AG04450 (cell line): Measurements from ENCODE around the gene RAB31. TPM values are rescaled to one million over a fixed set of nuclear protein-coding genes. Genes with fewer than 3 reads are reported as not detected.

Experiments
- CTCF ChIA-PET: fragments of 300-600, 350-600 bp; formaldehyde crosslinking; extraction: SDS; loops from one replicate; lab custom pipeline; 2022; ENCODE audit warnings: antibody characterized with exemption, inconsistent platforms; lab: Charles Lee
- POLR2A ChIA-PET: fragments of 350-600 bp; formaldehyde crosslinking; extraction: SDS; loops from one replicate; lab custom pipeline; 2021; ENCODE audit warnings: antibody characterized with exemption, inconsistent platforms; lab: Yijun Ruan, JAX
- DNase-seq: peaks from one replicate; pipeline ENCODE4 v3.0.0-alpha.2; 2011; ENCODE audit warnings: low read depth, low spot score
- H3K27ac ChIP-seq: one replicate; pipeline ENCODE4 v1.5.1; 2012; ENCODE audit warnings: low read depth, low read length, control low read depth
- H3K27me3 ChIP-seq: one replicate; pipeline ENCODE4 v1.6.0; 2012; ENCODE audit warnings: low read length; ENCODE audit not compliant: control insufficient read depth, insufficient read depth
- H3K4me3 ChIP-seq: 2 replicates; pipeline ENCODE4 v1.5.1; 2011; ENCODE audit warnings: mild to moderate bottlenecking, low read depth, low read length, control low read depth
- H3K9me3 ChIP-seq: 2 replicates; pipeline ENCODE4 v1.5.1; 2012; ENCODE audit warnings: low read length; ENCODE audit not compliant: control insufficient read depth, insufficient read depth
- polyA plus RNA-seq: library from polyadenylated mRNA; depleted of rRNA; stranded (reverse); fragments of >200 nt; gene quantifications from 2 replicates; pipeline ENCODE4 v1.2.3, GENCODE V29; 2011
- TF ChIP-seq, protein P1 (sequence below): IDR thresholded peaks from 2 replicates; pipeline ENCODE4 v1.5.1; 2011; ENCODE audit warnings: low read depth, low read length, control low read depth, inconsistent platforms

RAB31 gene
- polyA plus RNA-seq, 1 experiment = 43.7 TPM

DNA sequence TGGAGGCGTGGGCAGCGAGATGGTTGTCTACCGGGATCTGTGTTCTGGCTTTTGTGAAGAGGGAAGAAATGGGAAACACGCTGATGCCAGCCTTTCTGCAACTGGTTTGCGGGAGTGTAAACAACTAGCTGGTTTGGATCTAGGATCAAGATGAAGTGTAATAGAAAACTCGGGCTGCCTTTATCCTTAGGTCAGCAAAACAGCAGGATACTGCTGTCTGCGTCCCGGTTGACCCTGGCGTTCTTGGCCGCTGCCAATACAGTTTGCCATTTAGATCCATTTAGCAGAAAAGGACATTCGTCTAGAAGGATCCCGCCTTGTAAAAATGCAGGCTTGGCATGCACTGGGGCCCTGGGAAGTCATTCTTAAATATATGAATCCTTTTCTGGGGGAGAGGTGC is 42.0 kb downstream of the RAB31 start:
- Histone ChIP-seq H3K4me3 (no peak overlapping the region), H3K27ac (no peak overlapping the region), H3K9me3 (no peaks in the 10 kb centered on the region), H3K27me3 (no peaks in the 10 kb centered on the region)
- DNase-seq = no peak
- ChIA-PET POLR2A (no interaction called here), CTCF (interaction anchor here (1.6 kb wide), 1 partner anchor 201 kb away, joined by 5 read pairs; no protein-coding TSS in a partner anchor)
- TF ChIP-seq, protein P1, sequence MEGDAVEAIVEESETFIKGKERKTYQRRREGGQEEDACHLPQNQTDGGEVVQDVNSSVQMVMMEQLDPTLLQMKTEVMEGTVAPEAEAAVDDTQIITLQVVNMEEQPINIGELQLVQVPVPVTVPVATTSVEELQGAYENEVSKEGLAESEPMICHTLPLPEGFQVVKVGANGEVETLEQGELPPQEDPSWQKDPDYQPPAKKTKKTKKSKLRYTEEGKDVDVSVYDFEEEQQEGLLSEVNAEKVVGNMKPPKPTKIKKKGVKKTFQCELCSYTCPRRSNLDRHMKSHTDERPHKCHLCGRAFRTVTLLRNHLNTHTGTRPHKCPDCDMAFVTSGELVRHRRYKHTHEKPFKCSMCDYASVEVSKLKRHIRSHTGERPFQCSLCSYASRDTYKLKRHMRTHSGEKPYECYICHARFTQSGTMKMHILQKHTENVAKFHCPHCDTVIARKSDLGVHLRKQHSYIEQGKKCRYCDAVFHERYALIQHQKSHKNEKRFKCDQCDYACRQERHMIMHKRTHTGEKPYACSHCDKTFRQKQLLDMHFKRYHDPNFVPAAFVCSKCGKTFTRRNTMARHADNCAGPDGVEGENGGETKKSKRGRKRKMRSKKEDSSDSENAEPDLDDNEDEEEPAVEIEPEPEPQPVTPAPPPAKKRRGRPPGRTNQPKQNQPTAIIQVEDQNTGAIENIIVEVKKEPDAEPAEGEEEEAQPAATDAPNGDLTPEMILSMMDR = no peak

DNA sequence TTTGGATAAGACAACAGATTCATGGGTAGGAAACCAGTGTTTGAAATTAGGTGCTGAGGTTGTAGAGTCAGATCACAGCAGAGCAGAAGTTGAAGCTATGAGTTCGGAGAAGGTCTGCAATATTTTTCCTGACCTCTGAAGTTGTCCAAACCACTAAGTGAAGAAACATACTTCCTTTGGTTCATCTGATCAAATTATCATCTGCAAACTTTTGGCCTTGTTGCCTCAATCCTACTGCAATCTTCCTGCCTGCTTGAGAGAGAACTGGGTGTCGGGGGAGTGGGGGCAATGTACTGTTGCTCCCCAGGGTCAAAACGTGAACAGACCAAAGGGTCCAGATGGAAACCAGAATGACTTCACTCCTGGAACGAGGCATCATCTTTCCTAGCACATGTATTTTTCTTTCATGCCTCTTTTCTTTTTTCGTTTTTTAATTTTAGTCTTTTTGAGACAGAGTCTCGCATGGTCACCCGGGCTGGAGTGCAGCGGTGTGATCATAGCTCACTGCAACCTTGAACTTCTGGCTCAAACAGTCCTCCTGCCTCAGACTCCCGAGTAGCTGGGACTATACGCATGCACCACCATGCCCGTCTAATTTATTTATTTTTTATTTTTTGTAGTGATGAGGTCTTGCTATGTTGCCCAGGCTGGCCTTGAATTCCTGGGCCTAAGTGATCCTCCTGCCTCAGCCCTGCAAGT is 42.7 kb downstream of the RAB31 start:
- H3K4me3 ChIP-seq = no peak overlapping the region
- H3K27me3 ChIP-seq = no peaks in the 10 kb centered on the region
- TF ChIP-seq, protein P1 = no peak
- ChIA-PET POLR2A (interaction anchor here (0.6 kb wide), 2 partner anchors 12 to 27 kb away, joined by 3 to 6 read pairs; no protein-coding TSS in a partner anchor), CTCF (interaction anchor here (1.0 to 1.6 kb wide), 2 partner anchors 175 to 200 kb away, joined by 3 to 5 read pairs; no protein-coding TSS in a partner anchor)
- DNase-seq = no peak
- H3K27ac ChIP-seq = no peak overlapping the region
- H3K9me3 ChIP-seq = no peaks in the 10 kb centered on the region

DNA sequence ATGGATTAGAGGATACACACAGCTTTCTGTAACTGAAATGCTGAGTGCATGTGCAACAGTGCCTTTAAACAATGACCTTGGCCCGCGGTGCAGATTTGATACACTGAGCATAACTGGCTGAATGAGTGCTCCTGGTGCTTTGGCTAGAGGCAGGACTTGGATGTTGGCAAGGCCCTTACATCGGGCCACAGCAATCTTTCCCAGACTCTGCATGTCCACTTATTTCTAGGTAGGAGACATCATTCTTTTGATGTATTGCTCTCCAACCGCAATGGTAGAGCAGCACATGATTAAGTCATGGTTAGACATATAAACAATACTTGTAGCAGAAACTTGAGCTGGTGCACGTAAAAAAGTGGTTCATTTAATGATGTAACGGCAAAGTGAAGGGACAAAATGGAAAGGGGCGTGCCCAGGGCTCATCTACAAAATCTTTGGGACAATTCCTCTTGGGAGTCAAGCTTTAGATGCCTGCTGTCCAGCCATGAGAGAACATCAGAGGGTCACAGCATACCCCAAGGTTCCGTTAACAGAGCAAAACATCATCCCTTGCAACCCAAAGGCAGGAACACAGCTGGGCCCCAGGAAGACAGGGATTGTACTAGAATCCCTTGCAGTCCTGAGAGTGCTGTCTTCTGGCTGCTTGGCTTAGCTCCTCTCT is 43.4 kb downstream of the RAB31 start:
- Histone ChIP-seq H3K27me3 (no peaks in the 10 kb centered on the region), H3K4me3 (no peak overlapping the region), H3K27ac (peak overlapping the region; percentile 52), H3K9me3 (no peaks in the 10 kb centered on the region)
- peak; percentile 60 for DNase-seq
- ChIA-PET POLR2A (interaction anchor here (0.6 kb wide), 2 partner anchors 12 to 26 kb away, joined by 3 to 6 read pairs; no protein-coding TSS in a partner anchor), CTCF (interaction anchor here (1.0 kb wide), 1 partner anchor 176 kb away, joined by 3 read pairs; no protein-coding TSS in a partner anchor)
- TF ChIP-seq, protein P1 = no peak

DNA sequence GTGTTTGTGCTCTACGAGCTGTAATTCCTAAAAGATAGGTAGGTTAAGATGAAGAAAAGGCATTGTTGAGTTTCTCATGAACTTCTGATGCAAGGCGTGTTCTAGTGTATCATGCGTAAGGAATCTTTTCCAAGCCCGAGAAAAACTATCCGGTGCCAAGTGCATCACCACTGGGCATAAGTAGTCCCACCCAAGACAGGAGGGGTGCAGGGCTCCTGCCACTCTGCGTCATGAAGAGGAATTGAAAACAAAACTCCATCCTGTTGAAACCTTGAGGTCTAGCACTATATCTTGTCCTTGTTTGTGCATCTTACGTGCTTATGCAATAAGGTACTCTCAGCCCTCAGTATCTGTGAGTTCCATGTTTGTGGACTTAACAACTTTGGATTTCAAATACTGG is 45.7 kb downstream of the RAB31 start:
- H3K9me3 ChIP-seq = no peaks in the 10 kb centered on the region
- no peak overlapping the region for H3K4me3 ChIP-seq
- CTCF ChIA-PET = interaction anchor here (0.6 to 1.6 kb wide), 2 partner anchors 142 to 179 kb away, joined by 3 to 5 read pairs; no protein-coding TSS in a partner anchor
- no peak overlapping the region for H3K27ac ChIP-seq
- DNase-seq = no peak
- no peaks in the 10 kb centered on the region for H3K27me3 ChIP-seq
- TF ChIP-seq, protein P1 = no peak
- POLR2A ChIA-PET = no interaction called here
